OCI-LY3 (cell line): Measurements from ENCODE around the gene LUC7L3.

Experiments
- H2AFZ ChIP-seq: fragments of 200-600, 300-600 bp; shearing (Covaris generic); 2 replicates; pipeline ENCODE4 v1.6.0; 2014; ENCODE audit warnings: antibody characterized with exemption, low read depth, low read length
- H3K27ac ChIP-seq: fragments of 200-600, 300-600 bp; sonication (generic); 2 replicates; pipeline ENCODE4 v1.5.1; 2014; ENCODE audit warnings: mild to moderate bottlenecking, low read length, moderate library complexity, mixed read lengths
- H3K27me3 ChIP-seq: fragments of 200-600, 300-600 bp; sonication (generic); 2 replicates; pipeline ENCODE4 v1.6.1; 2014; ENCODE audit warnings: low read depth, low read length, mixed read lengths
- H3K36me3 ChIP-seq: fragments of 200-600, 300-600 bp; sonication (generic); replicated peaks from 2 replicates; pipeline ENCODE3; 2014; ENCODE audit warnings: low read depth, low read length, mixed read lengths
- H3K4me1 ChIP-seq: fragments of 300-600, 200-600 bp; sonication (generic); 2 replicates; pipeline ENCODE4 v1.6.1; 2014; ENCODE audit warnings: low read length, mixed read lengths
- H3K4me2 ChIP-seq: fragments of 200-600, 300-600 bp; sonication (generic); 2 replicates; pipeline ENCODE4 v1.6.1; 2014; ENCODE audit warnings: low read length, mixed read lengths
- H3K4me3 ChIP-seq: fragments of 300-600, 200-600 bp; sonication (generic); 2 replicates; pipeline ENCODE4 v1.5.1; 2014; ENCODE audit warnings: antibody characterized with exemption, mild to moderate bottlenecking, low read length, moderate library complexity
- H3K79me2 ChIP-seq: fragments of 300-600, 200-600 bp; shearing (Covaris generic); 2 replicates; pipeline ENCODE4 v1.6.1; 2014; ENCODE audit warnings: mild to moderate bottlenecking, low read length, mixed read lengths
- H3K9ac ChIP-seq: fragments of 300-600, 200-600 bp; shearing (Covaris generic); 2 replicates; pipeline ENCODE4 v1.6.0; 2014; ENCODE audit warnings: mild to moderate bottlenecking, low read length, moderate library complexity
- H3K9me3 ChIP-seq: fragments of 200-600, 300-600 bp; shearing (Covaris generic); 2 replicates; pipeline ENCODE4 v1.6.1; 2014; ENCODE audit warnings: low read length, mixed read lengths; ENCODE audit not compliant: insufficient read depth
- H4K20me1 ChIP-seq: fragments of 200-600, 300-600 bp; sonication (generic); 2 replicates; pipeline ENCODE4 v1.6.1; 2016; ENCODE audit warnings: low read length, mixed read lengths; ENCODE audit not compliant: insufficient read depth
- EZH2phosphoT487 ChIP-seq: fragments of 200-600 bp; shearing (Covaris generic); IDR thresholded peaks from 2 replicates; pipeline ENCODE4 v1.6.1; 2018; ENCODE audit warnings: antibody characterized with exemption, mixed run types, low read depth
- TF ChIP-seq, protein P1 (sequence below): fragments of 200-600, 300-600 bp; sonication (generic); IDR thresholded peaks from 2 replicates; pipeline ENCODE4 v1.5.1; 2014; ENCODE audit warnings: antibody characterized with exemption, low read length, low read depth

The LUC7L3 gene

DNA sequence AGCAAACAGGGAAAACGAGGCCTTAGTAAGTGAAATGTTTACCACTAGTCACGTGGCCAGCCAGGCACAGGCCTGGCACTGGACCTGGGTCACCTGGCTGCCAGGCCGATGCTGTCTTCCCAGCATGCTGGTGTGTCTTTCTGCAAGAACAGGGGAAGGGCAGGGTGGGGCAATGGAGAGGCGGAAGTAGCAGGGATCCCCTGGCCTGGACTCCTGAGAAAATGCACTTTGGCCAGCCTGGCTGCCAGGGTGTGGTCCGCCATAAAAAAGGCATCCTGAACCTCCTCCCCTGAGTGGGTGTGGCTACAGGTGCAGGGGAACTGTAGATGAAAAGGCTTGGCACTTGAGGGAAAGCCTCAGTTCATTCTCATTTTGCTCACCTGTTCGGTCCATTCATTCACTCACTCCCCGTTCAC is 49.0 kb downstream of the LUC7L3 start:
- H4K20me1 ChIP-seq, result no peaks in the 10 kb centered on the region
- H3K9me3 ChIP-seq, result no peaks in the 10 kb centered on the region
- no peak for TF ChIP-seq EZH2phosphoT487
- TF ChIP-seq, protein P1, sequence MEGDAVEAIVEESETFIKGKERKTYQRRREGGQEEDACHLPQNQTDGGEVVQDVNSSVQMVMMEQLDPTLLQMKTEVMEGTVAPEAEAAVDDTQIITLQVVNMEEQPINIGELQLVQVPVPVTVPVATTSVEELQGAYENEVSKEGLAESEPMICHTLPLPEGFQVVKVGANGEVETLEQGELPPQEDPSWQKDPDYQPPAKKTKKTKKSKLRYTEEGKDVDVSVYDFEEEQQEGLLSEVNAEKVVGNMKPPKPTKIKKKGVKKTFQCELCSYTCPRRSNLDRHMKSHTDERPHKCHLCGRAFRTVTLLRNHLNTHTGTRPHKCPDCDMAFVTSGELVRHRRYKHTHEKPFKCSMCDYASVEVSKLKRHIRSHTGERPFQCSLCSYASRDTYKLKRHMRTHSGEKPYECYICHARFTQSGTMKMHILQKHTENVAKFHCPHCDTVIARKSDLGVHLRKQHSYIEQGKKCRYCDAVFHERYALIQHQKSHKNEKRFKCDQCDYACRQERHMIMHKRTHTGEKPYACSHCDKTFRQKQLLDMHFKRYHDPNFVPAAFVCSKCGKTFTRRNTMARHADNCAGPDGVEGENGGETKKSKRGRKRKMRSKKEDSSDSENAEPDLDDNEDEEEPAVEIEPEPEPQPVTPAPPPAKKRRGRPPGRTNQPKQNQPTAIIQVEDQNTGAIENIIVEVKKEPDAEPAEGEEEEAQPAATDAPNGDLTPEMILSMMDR, result no peak
- H3K79me2 ChIP-seq, result no peaks in the 10 kb centered on the region
- H3K36me3 ChIP-seq, result no peaks in the 10 kb centered on the region
- H3K4me3 ChIP-seq, result no peak overlapping the region
- no peak overlapping the region for H3K9ac ChIP-seq
- no peak overlapping the region for H2AFZ ChIP-seq
- no peak overlapping the region for H3K27ac ChIP-seq
- H3K4me1 ChIP-seq, result peaks cover 30% of the 10 kb centered on the region
- H3K27me3 ChIP-seq, result no peaks in the 10 kb centered on the region
- no peak overlapping the region for H3K4me2 ChIP-seq

DNA sequence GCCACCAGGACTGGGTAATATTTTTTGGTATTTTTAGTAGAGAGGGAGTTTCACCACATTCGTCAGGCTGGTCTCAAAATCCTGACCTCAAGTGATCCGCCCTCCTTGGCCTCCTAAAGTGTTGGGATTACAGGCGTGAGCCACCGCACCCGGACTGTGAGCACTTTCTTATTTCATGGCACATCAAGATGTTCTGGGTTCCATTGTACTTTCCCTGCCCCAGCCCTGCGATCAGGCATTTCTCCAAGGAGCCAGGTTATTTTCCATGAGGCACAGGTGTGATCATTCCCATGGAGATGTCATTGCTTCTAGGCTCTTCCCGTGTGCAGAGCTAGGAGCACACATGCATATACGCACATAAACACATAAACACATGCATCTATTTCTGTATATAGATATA is 50.5 kb downstream of the LUC7L3 start:
- no peaks in the 10 kb centered on the region for H4K20me1 ChIP-seq
- H3K4me1 ChIP-seq, result peaks cover 15% of the 10 kb centered on the region
- H3K9ac ChIP-seq, result no peak overlapping the region
- H3K36me3 ChIP-seq, result no peaks in the 10 kb centered on the region
- no peaks in the 10 kb centered on the region for H3K9me3 ChIP-seq
- no peak for TF ChIP-seq EZH2phosphoT487
- TF ChIP-seq, protein P1, result no peak
- no peaks in the 10 kb centered on the region for H3K79me2 ChIP-seq
- no peak overlapping the region for H3K4me2 ChIP-seq
- no peak overlapping the region for H3K27ac ChIP-seq
- no peaks in the 10 kb centered on the region for H3K27me3 ChIP-seq
- no peak overlapping the region for H3K4me3 ChIP-seq
- H2AFZ ChIP-seq, result no peak overlapping the region

DNA sequence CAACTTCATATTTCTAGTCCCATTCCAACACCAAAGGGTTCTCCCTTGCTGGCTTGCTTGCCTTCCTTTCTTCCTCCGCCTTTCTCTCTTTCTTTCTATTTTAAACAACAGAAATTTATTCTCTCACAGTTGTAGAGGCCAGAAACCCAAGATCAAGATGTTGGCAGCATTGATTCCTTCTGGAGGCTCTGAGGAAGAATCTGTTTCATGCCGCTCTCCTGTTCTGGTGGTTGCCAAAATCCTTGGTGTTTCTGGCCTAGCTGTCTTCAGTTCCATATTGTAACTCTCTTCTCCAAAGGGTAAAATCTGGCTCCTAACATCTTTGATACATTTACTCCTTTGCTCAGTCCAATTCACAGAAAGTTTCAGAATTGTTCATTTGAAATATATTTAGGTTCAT is 50.9 kb downstream of the LUC7L3 start:
- no peaks in the 10 kb centered on the region for H3K79me2 ChIP-seq
- H4K20me1 ChIP-seq, result no peaks in the 10 kb centered on the region
- H3K4me3 ChIP-seq, result no peak overlapping the region
- TF ChIP-seq, protein P1, result no peak
- TF ChIP-seq EZH2phosphoT487, result no peak
- H3K9ac ChIP-seq, result no peak overlapping the region
- no peak overlapping the region for H3K4me2 ChIP-seq
- H3K9me3 ChIP-seq, result no peaks in the 10 kb centered on the region
- H3K27me3 ChIP-seq, result no peaks in the 10 kb centered on the region
- H3K4me1 ChIP-seq, result peaks cover 10% of the 10 kb centered on the region
- H2AFZ ChIP-seq, result no peak overlapping the region
- H3K36me3 ChIP-seq, result no peaks in the 10 kb centered on the region
- no peak overlapping the region for H3K27ac ChIP-seq

DNA sequence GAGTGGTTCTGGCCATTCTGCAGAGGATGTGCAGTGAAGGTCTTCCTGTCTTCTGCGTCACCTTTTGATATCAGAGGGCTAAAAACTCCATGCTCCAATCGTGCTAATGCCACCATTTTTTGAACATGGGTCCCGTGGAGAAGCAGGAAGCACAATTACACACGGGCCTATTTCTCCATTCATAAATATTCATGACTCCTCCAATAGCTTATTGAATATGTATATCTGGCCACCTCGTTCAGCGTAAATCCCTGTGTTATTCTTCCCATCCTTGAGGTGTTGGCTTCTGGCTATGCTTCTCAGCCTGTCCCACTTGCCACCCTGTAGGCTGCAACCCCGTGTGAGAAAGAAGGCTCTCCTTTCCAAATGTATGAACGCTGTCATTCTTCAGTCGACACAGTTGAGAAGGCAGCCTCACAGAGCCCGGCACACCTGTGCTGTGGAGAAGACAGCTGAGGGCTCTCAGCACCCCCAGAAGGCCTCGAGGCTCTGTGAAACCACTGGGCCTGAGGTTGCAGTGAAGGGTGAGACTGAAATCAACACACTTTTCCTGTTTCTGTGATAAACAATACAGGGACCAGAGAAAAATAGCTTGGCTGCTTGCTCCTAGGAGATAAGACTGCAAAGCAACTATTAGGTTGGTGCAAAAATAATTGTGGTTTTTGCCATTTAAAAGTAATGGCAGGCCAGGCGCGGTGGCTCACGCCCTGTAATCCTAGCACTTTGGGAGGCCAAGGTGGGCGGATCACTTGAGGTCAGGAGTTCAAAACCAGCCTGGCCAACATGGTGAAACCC is 52.8 kb downstream of the LUC7L3 start:
- H3K27me3 ChIP-seq, result no peaks in the 10 kb centered on the region
- no peak overlapping the region for H3K9ac ChIP-seq
- H3K9me3 ChIP-seq, result no peaks in the 10 kb centered on the region
- H2AFZ ChIP-seq, result no peak overlapping the region
- no peak for TF ChIP-seq EZH2phosphoT487
- TF ChIP-seq, protein P1, result no peak
- H3K4me2 ChIP-seq, result no peak overlapping the region
- H4K20me1 ChIP-seq, result no peaks in the 10 kb centered on the region
- no peak overlapping the region for H3K4me3 ChIP-seq
- no peaks in the 10 kb centered on the region for H3K4me1 ChIP-seq
- no peak overlapping the region for H3K27ac ChIP-seq
- no peaks in the 10 kb centered on the region for H3K36me3 ChIP-seq
- H3K79me2 ChIP-seq, result no peaks in the 10 kb centered on the region
